GM23338 (cell line): ENCODE results near the gene SLC8A1. TPM values are rescaled to one million over a fixed set of nuclear protein-coding genes. Genes with fewer than 3 reads are reported as not detected.

Experiments used
- ATAC-seq: fragments of 200-7000 bp; cut with Tn5 transposase; 3 replicates; pipeline ENCODE4 v1.9.1; 2020
- DNase-seq: peaks from one replicate; pipeline ENCODE4 v3.0.0-alpha.2; 2015; ENCODE audit warnings: low spot score
- H2AFZ ChIP-seq: fragments of 200-600 bp; sonication (generic); 2 replicates; pipeline ENCODE4 v1.8.0; 2016; ENCODE audit warnings: antibody characterized with exemption, mild to moderate bottlenecking, moderate library complexity
- H3F3A ChIP-seq: fragments of 200-600 bp; sonication (generic); replicated peaks from 2 replicates; pipeline ENCODE4 v1.8.0; 2017; ENCODE audit warnings: antibody characterized with exemption, mixed run types, low read depth
- H3K27ac ChIP-seq: fragments of 200-600 bp; sonication (generic); 2 replicates; pipeline ENCODE4 v1.6.1; 2016; ENCODE audit warnings: low read depth
- H3K27me3 ChIP-seq: fragments of 200-600 bp; sonication (generic); 2 replicates; pipeline ENCODE4 v1.8.0; 2016; ENCODE audit warnings: mild to moderate bottlenecking, mixed run types, moderate library complexity; ENCODE audit not compliant: insufficient read depth
- H3K36me3 ChIP-seq: fragments of 200-600 bp; sonication (generic); 2 replicates; pipeline ENCODE4 v1.8.0; 2016; ENCODE audit warnings: mild to moderate bottlenecking; ENCODE audit not compliant: insufficient read depth
- H3K4me1 ChIP-seq: fragments of 200-600 bp; sonication (generic); 2 replicates; pipeline ENCODE4 v1.8.0; 2016; ENCODE audit warnings: mild to moderate bottlenecking, moderate library complexity; ENCODE audit not compliant: insufficient read depth
- H3K4me2 ChIP-seq: fragments of 200-600 bp; sonication (generic); 2 replicates; pipeline ENCODE4 v1.7.1; 2017; ENCODE audit warnings: mixed run types
- H3K4me3 ChIP-seq: fragments of 200-600 bp; sonication (generic); 2 replicates; pipeline ENCODE4 v1.6.1; 2016; ENCODE audit warnings: mixed run types
- H3K79me2 ChIP-seq: fragments of 200-600 bp; sonication (generic); replicated peaks from 2 replicates; pipeline ENCODE4 v1.8.0; 2017; ENCODE audit warnings: mild to moderate bottlenecking; ENCODE audit not compliant: insufficient read depth
- H3K9me2 ChIP-seq: fragments of 200-600 bp; sonication (generic); 2 replicates; pipeline ENCODE4 v1.8.0; 2017; ENCODE audit not compliant: insufficient read depth
- H4K20me1 ChIP-seq: fragments of 200-600 bp; sonication (generic); replicated peaks from 2 replicates; pipeline ENCODE4 v1.8.0; 2017; ENCODE audit warnings: mild to moderate bottlenecking; ENCODE audit not compliant: insufficient read depth
- H3K27ac Mint-ChIP-seq: 2 replicates; pipeline ENCODE4 v1.8.0; 2020; ENCODE audit warnings: inconsistent platforms, mild to moderate bottlenecking, moderate library complexity, mixed read lengths
- H3K27me3 Mint-ChIP-seq: 3 replicates; pipeline ENCODE4 v1.8.0; 2022; ENCODE audit warnings: low read depth, mild to moderate bottlenecking, moderate library complexity, mixed read lengths, inconsistent platforms; ENCODE audit not compliant: insufficient read depth, poor library complexity
- H3K36me3 Mint-ChIP-seq: 3 replicates; pipeline ENCODE4 v1.8.0; 2021; ENCODE audit warnings: low read depth, mild to moderate bottlenecking, inconsistent platforms, moderate library complexity, mixed read lengths
- H3K4me1 Mint-ChIP-seq: 3 replicates; pipeline ENCODE4 v1.8.0; 2020; ENCODE audit warnings: mild to moderate bottlenecking, inconsistent platforms, mixed read lengths
- H3K4me3 Mint-ChIP-seq: 3 replicates; pipeline ENCODE4 v1.8.0; 2021; ENCODE audit warnings: moderate library complexity, mild to moderate bottlenecking, inconsistent platforms, mixed read lengths
- H3K9me3 Mint-ChIP-seq: 3 replicates; pipeline ENCODE4 v1.8.0; 2020; ENCODE audit warnings: moderate library complexity, mild to moderate bottlenecking, inconsistent platforms, mixed read lengths
- CREB1 ChIP-seq: fragments of 250-450 bp; sonication (Bioruptor Pico); IDR thresholded peaks from 2 replicates; pipeline ENCODE4 v1.5.0; 2020; ENCODE audit warnings: low read depth, mild to moderate bottlenecking, moderate library complexity
- CTCF ChIP-seq, 2 experiments: fragments of 200-600 bp in 1 of 2; sonication (generic) in 1 of 2; conservative IDR thresholded peaks; 2 replicates each; pipeline versions ENCODE4 v1.5.1 to v1.6.1; 2016 to 2017; ENCODE audit warnings: antibody characterized with exemption in 2 of 2, low read depth in 2 of 2, mild to moderate bottlenecking in 2 of 2, moderate library complexity in 1 of 2
- EZH2phosphoT487 ChIP-seq: fragments of 200-600 bp; sonication (generic); IDR thresholded peaks from one replicate; pipeline ENCODE4 v1.8.1; 2018; ENCODE audit warnings: antibody characterized with exemption; ENCODE audit not compliant: unreplicated experiment
- JUNB ChIP-seq: IDR thresholded peaks from one replicate; pipeline ENCODE4 v1.6.1; 2016; ENCODE audit warnings: antibody characterized with exemption; ENCODE audit not compliant: unreplicated experiment
- NANOG ChIP-seq: IDR thresholded peaks from 2 replicates; pipeline ENCODE4 v1.6.1; 2016; ENCODE audit warnings: antibody characterized with exemption, borderline replicate concordance
- POLR2AphosphoS5 ChIP-seq: IDR thresholded peaks from 2 replicates; pipeline ENCODE4 v1.6.1; 2016; ENCODE audit warnings: antibody characterized with exemption, low read depth
- STAT1 ChIP-seq: IDR thresholded peaks from one replicate; pipeline ENCODE4 v1.6.1; 2016; ENCODE audit warnings: antibody characterized with exemption; ENCODE audit not compliant: unreplicated experiment
- ZNF114 ChIP-seq: fragments of 250-450 bp; sonication (Bioruptor Pico); IDR thresholded peaks from 2 replicates; pipeline ENCODE4 v1.5.0; 2020; ENCODE audit warnings: mild to moderate bottlenecking, moderate library complexity
- ZNF331 ChIP-seq: fragments of 250-450 bp; sonication (Bioruptor Pico); IDR thresholded peaks from 2 replicates; pipeline ENCODE4 v1.5.0; 2020; ENCODE audit warnings: low read depth, mild to moderate bottlenecking, moderate library complexity
- ZNF462 ChIP-seq: fragments of 250-450 bp; sonication (Bioruptor Pico); IDR thresholded peaks from 2 replicates; pipeline ENCODE4 v1.5.0; 2020; ENCODE audit warnings: mild to moderate bottlenecking, moderate library complexity
- polyA plus RNA-seq: library from polyadenylated mRNA; unstranded; fragments of >200 nt; fragmentation: Nextera tagmentation; extraction: Ambion mirVana; gene quantifications from 2 replicates; pipeline ENCODE4 v1.2.1, GENCODE V29; 2016
- total RNA-seq: library from RNA; depleted of rRNA; stranded (reverse); fragments of >200 nt; shearing (Covaris generic); gene quantifications from 2 replicates; pipeline ENCODE4 v1.2.3, GENCODE V29; 2014
- TF ChIP-seq, protein P1 (sequence below): IDR thresholded peaks from one replicate; pipeline ENCODE4 v1.6.1; 2018; ENCODE audit warnings: antibody characterized with exemption; ENCODE audit not compliant: unreplicated experiment

The SLC8A1 gene
- total and polyA plus RNA-seq, 2 experiments from 2014 or later, result 2.5 to 3.3 TPM

DNA sequence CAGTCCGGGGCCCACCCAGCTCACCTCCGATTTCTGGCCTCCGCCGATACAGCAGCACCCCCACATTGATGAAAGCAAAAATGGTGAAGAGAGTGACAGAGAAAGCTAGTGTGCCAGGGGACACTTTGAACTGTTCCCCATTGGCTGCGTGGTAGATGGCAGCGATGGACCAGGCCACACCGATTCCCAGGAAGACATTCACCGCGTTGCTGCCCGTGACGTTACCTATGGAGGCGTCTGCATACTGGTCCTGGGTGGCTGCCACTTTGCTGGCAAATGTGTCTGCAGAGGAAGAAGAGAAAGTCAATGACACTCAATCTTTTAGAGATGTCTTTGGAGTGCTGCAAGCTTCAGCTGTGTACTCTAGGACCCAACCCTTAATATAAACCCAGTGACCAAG is 336.5 kb downstream of the SLC8A1 start:
- DNase-seq (no peak), ATAC-seq (no peak)
- H3K4me3 Mint-ChIP-seq, result no peak overlapping the region
- no peak overlapping the region for H3K4me2 ChIP-seq
- no peaks in the 10 kb centered on the region for H3K4me1 Mint-ChIP-seq
- H3K27ac ChIP-seq, result no peak overlapping the region
- H3K79me2 ChIP-seq, result no peaks in the 10 kb centered on the region
- H3K27me3 Mint-ChIP-seq, result no peaks in the 10 kb centered on the region
- no peaks in the 10 kb centered on the region for H3K9me3 Mint-ChIP-seq
- no peaks in the 10 kb centered on the region for H3K36me3 Mint-ChIP-seq
- no peak overlapping the region for H3K4me3 ChIP-seq
- no peak overlapping the region for H2AFZ ChIP-seq
- H3K9me2 ChIP-seq, result no peaks in the 10 kb centered on the region
- H4K20me1 ChIP-seq, result no peaks in the 10 kb centered on the region
- H3K27me3 ChIP-seq, result no peaks in the 10 kb centered on the region
- no peaks in the 10 kb centered on the region for H3K4me1 ChIP-seq
- H3K27ac Mint-ChIP-seq, result no peak overlapping the region
- H3K36me3 ChIP-seq, result no peaks in the 10 kb centered on the region
- H3F3A ChIP-seq, result no peaks in the 10 kb centered on the region
- TF ChIP-seq CREB1 (no peak), ZNF114 (CRISPR knock-in tag) (no peak), POLR2AphosphoS5 (no peak), ZNF331 (CRISPR knock-in tag) (no peak), JUNB (no peak), NANOG (no peak), ZNF462 (CRISPR knock-in tag) (no peak), CTCF (conservative IDR thresholded peaks at IDR 0.05; ENCODE audit: low read depth in 2 of 2) (no peak), STAT1 (no peak), EZH2phosphoT487 (no peak)
- TF ChIP-seq, protein P1, sequence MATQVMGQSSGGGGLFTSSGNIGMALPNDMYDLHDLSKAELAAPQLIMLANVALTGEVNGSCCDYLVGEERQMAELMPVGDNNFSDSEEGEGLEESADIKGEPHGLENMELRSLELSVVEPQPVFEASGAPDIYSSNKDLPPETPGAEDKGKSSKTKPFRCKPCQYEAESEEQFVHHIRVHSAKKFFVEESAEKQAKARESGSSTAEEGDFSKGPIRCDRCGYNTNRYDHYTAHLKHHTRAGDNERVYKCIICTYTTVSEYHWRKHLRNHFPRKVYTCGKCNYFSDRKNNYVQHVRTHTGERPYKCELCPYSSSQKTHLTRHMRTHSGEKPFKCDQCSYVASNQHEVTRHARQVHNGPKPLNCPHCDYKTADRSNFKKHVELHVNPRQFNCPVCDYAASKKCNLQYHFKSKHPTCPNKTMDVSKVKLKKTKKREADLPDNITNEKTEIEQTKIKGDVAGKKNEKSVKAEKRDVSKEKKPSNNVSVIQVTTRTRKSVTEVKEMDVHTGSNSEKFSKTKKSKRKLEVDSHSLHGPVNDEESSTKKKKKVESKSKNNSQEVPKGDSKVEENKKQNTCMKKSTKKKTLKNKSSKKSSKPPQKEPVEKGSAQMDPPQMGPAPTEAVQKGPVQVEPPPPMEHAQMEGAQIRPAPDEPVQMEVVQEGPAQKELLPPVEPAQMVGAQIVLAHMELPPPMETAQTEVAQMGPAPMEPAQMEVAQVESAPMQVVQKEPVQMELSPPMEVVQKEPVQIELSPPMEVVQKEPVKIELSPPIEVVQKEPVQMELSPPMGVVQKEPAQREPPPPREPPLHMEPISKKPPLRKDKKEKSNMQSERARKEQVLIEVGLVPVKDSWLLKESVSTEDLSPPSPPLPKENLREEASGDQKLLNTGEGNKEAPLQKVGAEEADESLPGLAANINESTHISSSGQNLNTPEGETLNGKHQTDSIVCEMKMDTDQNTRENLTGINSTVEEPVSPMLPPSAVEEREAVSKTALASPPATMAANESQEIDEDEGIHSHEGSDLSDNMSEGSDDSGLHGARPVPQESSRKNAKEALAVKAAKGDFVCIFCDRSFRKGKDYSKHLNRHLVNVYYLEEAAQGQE, result no peak
